Colonic mucosa (tissue), 4 donors: Measurements from ENCODE around the gene PTPRT. TPM values are rescaled to one million over a fixed set of nuclear protein-coding genes. Genes with fewer than 3 reads are reported as not detected.
"Not testable (repeated sequence)": the region's sequence is repeated elsewhere in the genome, so short reads cannot be mapped to it uniquely, and the experiment has no call there.

ENCODE experiments used
- DNase-seq: peaks from one replicate; pipeline ENCODE4 v3.0.0-alpha.2; 2020
- H3K27ac ChIP-seq: fragments of 200-600 bp; one replicate; pipeline ENCODE4 v1.8.0; 2021
- H3K27me3 ChIP-seq: fragments of 200-600 bp; one replicate; pipeline ENCODE4 v1.8.0; 2021
- H3K36me3 ChIP-seq: fragments of 200-600 bp; one replicate; pipeline ENCODE4 v1.8.0; 2021
- H3K4me1 ChIP-seq: fragments of 200-600 bp; one replicate; pipeline ENCODE4 v1.8.0; 2021; ENCODE audit warnings: mild to moderate bottlenecking
- H3K4me3 ChIP-seq: fragments of 200-600 bp; one replicate; pipeline ENCODE4 v1.8.0; 2021
- H3K9ac ChIP-seq, 2 donors: one replicate each; pipeline ENCODE4 v1.7.0; 2013; ENCODE audit warnings: control low read depth in 2 of 2, low read depth in 2 of 2, low read length in 2 of 2
- H3K9me3 ChIP-seq: fragments of 200-600 bp; one replicate; pipeline ENCODE4 v1.8.0; 2021
- CTCF ChIP-seq: fragments of 200-600 bp; IDR thresholded peaks from one replicate; pipeline ENCODE4 v1.8.0; 2022; ENCODE audit warnings: antibody characterized with exemption, mild to moderate bottlenecking
- intact Hi-C: fragments of 100-400 bp; cut with DNase I; formaldehyde crosslinking; loops from one replicate; pipeline ENCODE4 v1.14.1; 2022
- total RNA-seq, 2 donors: library from RNA; stranded (reverse); fragmentation: NEBNext Ultra II Directional in 1 of 2; extraction: Animal tissue kit (Norgen Biotek cat#: 25700) in 1 of 2; gene quantifications; one replicate each; pipeline ENCODE4 v1.2.1, GENCODE V29; 2021
- donor health status: healthy.
- donor health status: DM: no; HTN: no; CAD: no.
- donor health status: DM: no; HTN: no; CAD: no.

The PTPRT gene
- total RNA-seq, 2 donors from 2014 or later: 0.11 to 0.12 TPM

- Histone ChIP-seq H3K9ac (no peak overlapping the region), H3K4me3 (no peak overlapping the region), H3K9me3 (no peaks in the 10 kb centered on the region), H3K4me1 (no peaks in the 10 kb centered on the region), H3K27me3 (no peaks in the 10 kb centered on the region), H3K36me3 (no peaks in the 10 kb centered on the region), H3K27ac (no peak overlapping the region)
- intact Hi-C loops: no loop called here
- no peak for TF ChIP-seq CTCF
- no peak for DNase-seq
These were observed 13.0 kb downstream of the PTPRT start for GRCh38 chr20:43176726-43177125.

GRCh38 chr20:43171930-43172329 lies 17.8 kb downstream of the PTPRT start:
- Histone ChIP-seq H3K36me3 (no peaks in the 10 kb centered on the region), H3K27me3 (no peaks in the 10 kb centered on the region), H3K27ac (no peak overlapping the region), H3K9ac (no peak overlapping the region), H3K4me1 (no peaks in the 10 kb centered on the region), H3K4me3 (no peak overlapping the region), H3K9me3 (no peaks in the 10 kb centered on the region)
- no peak for TF ChIP-seq CTCF
- DNase-seq: no peak
- intact Hi-C loops: no loop called here

- no peak for DNase-seq
- no peak overlapping the region for H3K9ac ChIP-seq
- no peak overlapping the region for H3K27ac ChIP-seq
- H3K4me1 ChIP-seq: no peaks in the 10 kb centered on the region
- H3K9me3 ChIP-seq: no peaks in the 10 kb centered on the region
- intact Hi-C loops: no loop called here
- TF ChIP-seq CTCF: no peak
- H3K27me3 ChIP-seq: no peaks in the 10 kb centered on the region
- H3K36me3 ChIP-seq: no peaks in the 10 kb centered on the region
- H3K4me3 ChIP-seq: no peak overlapping the region
These were observed 18.9 kb downstream of the PTPRT start for GRCh38 chr20:43170771-43171170.

GRCh38 chr20:43167615-43168014 lies 22.1 kb downstream of the PTPRT start:
- no peak for TF ChIP-seq CTCF
- no peaks in the 10 kb centered on the region for H3K36me3 ChIP-seq
- no peak overlapping the region for H3K4me3 ChIP-seq
- H3K9ac ChIP-seq: no peak overlapping the region
- no peak for DNase-seq
- no peaks in the 10 kb centered on the region for H3K9me3 ChIP-seq
- H3K27me3 ChIP-seq: no peaks in the 10 kb centered on the region
- H3K27ac ChIP-seq: no peak overlapping the region
- intact Hi-C loops: no loop called here
- H3K4me1 ChIP-seq: no peaks in the 10 kb centered on the region

GRCh38 chr20:43167021-43167420 lies 22.7 kb downstream of the PTPRT start:
- H3K27me3 ChIP-seq: no peaks in the 10 kb centered on the region
- H3K36me3 ChIP-seq: no peaks in the 10 kb centered on the region
- H3K9me3 ChIP-seq: no peaks in the 10 kb centered on the region
- H3K4me1 ChIP-seq: no peaks in the 10 kb centered on the region
- TF ChIP-seq CTCF: no peak
- no peak overlapping the region for H3K4me3 ChIP-seq
- no peak overlapping the region for H3K9ac ChIP-seq
- intact Hi-C loops: no loop called here
- no peak for DNase-seq
- H3K27ac ChIP-seq: no peak overlapping the region

- no peak for TF ChIP-seq CTCF
- no peak overlapping the region for H3K27ac ChIP-seq
- no peak overlapping the region for H3K9ac ChIP-seq
- no peaks in the 10 kb centered on the region for H3K9me3 ChIP-seq
- DNase-seq: no peak
- no peak overlapping the region for H3K4me3 ChIP-seq
- intact Hi-C loops: no loop called here
- H3K4me1 ChIP-seq: no peaks in the 10 kb centered on the region
- no peaks in the 10 kb centered on the region for H3K27me3 ChIP-seq
- no peaks in the 10 kb centered on the region for H3K36me3 ChIP-seq
These were observed 24.1 kb downstream of the PTPRT start for GRCh38 chr20:43165611-43166010.

- H3K9ac ChIP-seq, DNase-seq, intact Hi-C loops, H3K4me1 ChIP-seq, H3K9me3 ChIP-seq, H3K27ac ChIP-seq, H3K4me3 ChIP-seq, H3K27me3 ChIP-seq, H3K36me3 ChIP-seq: not testable (repeated sequence)
These were observed 25.0 kb downstream of the PTPRT start for GRCh38 chr20:43164736-43165135.
